K562 (cell line): ENCODE data around the gene METTL25B. TPM values are rescaled to one million over a fixed set of nuclear protein-coding genes. Genes with fewer than 3 reads are reported as not detected.

Experiments
- BDP1 ChIP-seq: IDR thresholded peaks from 3 replicates; pipeline ENCODE4 v1.6.1; 2011; ENCODE audit not compliant: insufficient read length, insufficient read depth
- GATA2 ChIP-seq: sonication (generic); formaldehyde crosslinking; IDR thresholded peaks from 2 replicates; pipeline ENCODE4 v1.4.0; 2020; ENCODE audit warnings: mild to moderate bottlenecking, missing genetic modification reagents
- JUN ChIP-seq, 2 experiments: sonication (generic) in 1 of 2; formaldehyde crosslinking in 1 of 2; IDR thresholded peaks; 2 replicates each; pipeline versions ENCODE4 v1.6.1 to v1.8.0; 2012 to 2022; ENCODE audit warnings: borderline replicate concordance in 2 of 2, mild to moderate bottlenecking in 2 of 2, improper control_type of control experiment in 1 of 2, low read depth in 1 of 2, low read length in 1 of 2, missing genetic modification reagents in 1 of 2
- JUND ChIP-seq, 2 experiments: IDR thresholded peaks; 2 replicates in 1 of 2; 3 replicates in 1 of 2; pipeline ENCODE4 v1.6.1; 2011; ENCODE audit warnings: borderline replicate concordance in 2 of 2, low read depth in 2 of 2, low read length in 2 of 2, improper control_type of control experiment in 1 of 2, missing biosample characterization in 1 of 2, missing genetic modification characterization in 1 of 2, missing genetic modification reagents in 1 of 2
- MAFK ChIP-seq: IDR thresholded peaks from 2 replicates; pipeline ENCODE4 v1.6.1; 2011; ENCODE audit warnings: low read length, improper control_type of control experiment
- NFXL1 ChIP-seq: fragments of 450-650 bp; formaldehyde crosslinking; IDR thresholded peaks from 2 replicates; pipeline ENCODE4 v1.4.0; 2021; ENCODE audit warnings: mild to moderate bottlenecking
- RBM39 ChIP-seq: fragments of 200-400 bp; formaldehyde crosslinking; optimal IDR thresholded peaks from 2 replicates; pipeline ENCODE3; 2018; ENCODE audit warnings: low read depth, low read length
- SIX5 ChIP-seq, 2 experiments: IDR thresholded peaks; 2 replicates each; pipeline ENCODE4 v1.6.1; 2011; ENCODE audit warnings: low read length in 2 of 2, borderline replicate concordance in 1 of 2, low read depth in 1 of 2, mild to moderate bottlenecking in 1 of 2, moderate library complexity in 1 of 2; ENCODE audit not compliant: insufficient read depth in 1 of 2
- ZKSCAN1 ChIP-seq: fragments of 150-350 bp; IDR thresholded peaks from 2 replicates; pipeline ENCODE4 v1.6.1; 2016; ENCODE audit warnings: low read depth, low read length
- ZNF3 ChIP-seq: fragments of 250-450 bp; sonication (Bioruptor Pico); IDR thresholded peaks from 2 replicates; pipeline ENCODE4 v1.5.0; 2021; ENCODE audit warnings: mild to moderate bottlenecking, moderate library complexity
- polyA plus RNA-seq, 8 experiments: library from polyadenylated mRNA; depleted of rRNA in 4 of 8; stranded (reverse) in 5 of 8; unstranded in 3 of 8; fragments of >200 nt; fragmentation: Nextera tagmentation in 2 of 8; fragmentation: Illumina TruSeq in 1 of 8; extraction: Ambion mirVana in 2 of 8; extraction: Trizol in 1 of 8; gene quantifications; 2 replicates each; pipeline versions ENCODE4 v1.2.1 to v1.2.3, GENCODE V29; 2011 to 2014; ENCODE audit warnings: inconsistent platforms in 1 of 8, missing spikeins in 1 of 8
- total RNA-seq, 7 experiments: library from RNA; depleted of rRNA in 6 of 7; stranded (reverse); fragments of >200 nt in 6 of 7; fragmentation: Illumina TruSeq in 2 of 7; extraction: Trizol in 2 of 7; gene quantifications; 2 replicates each; pipeline versions ENCODE4 v1.2.1 to v1.2.3, GENCODE V29; 2011 to 2021; ENCODE audit warnings: low replicate concordance in 1 of 7
- TF ChIP-seq, protein P1 (sequence below): fragments of 250-450 bp; sonication (Bioruptor Pico); IDR thresholded peaks from 2 replicates; pipeline ENCODE4 v1.4.0; 2020; ENCODE audit warnings: mild to moderate bottlenecking
- TF ChIP-seq, protein P2 (sequence below): fragments of 450-650 bp; IDR thresholded peaks from 2 replicates; pipeline ENCODE4 v1.7.0; 2016; ENCODE audit warnings: borderline replicate concordance
- TF ChIP-seq, protein P3 (sequence below), 2 experiments: fragments of 450-650 bp; IDR thresholded peaks; 2 replicates each; pipeline ENCODE4 v1.6.1; 2016; ENCODE audit warnings: mild to moderate bottlenecking in 2 of 2, borderline replicate concordance in 1 of 2, low read depth in 1 of 2, moderate library complexity in 1 of 2
- TF ChIP-seq, protein P4 (sequence below): IDR thresholded peaks from 3 replicates; pipeline ENCODE4 v1.6.1; 2011; ENCODE audit warnings: borderline replicate concordance, mild to moderate bottlenecking; ENCODE audit not compliant: insufficient read length, insufficient read depth

METTL25B gene
- total and polyA plus RNA-seq, 9 of the 15 experiments (the other 6 are each of a cell fraction or from before 2014, with no cell fraction given): 7.7 to 48.3 (median 33.1) TPM

DNA sequence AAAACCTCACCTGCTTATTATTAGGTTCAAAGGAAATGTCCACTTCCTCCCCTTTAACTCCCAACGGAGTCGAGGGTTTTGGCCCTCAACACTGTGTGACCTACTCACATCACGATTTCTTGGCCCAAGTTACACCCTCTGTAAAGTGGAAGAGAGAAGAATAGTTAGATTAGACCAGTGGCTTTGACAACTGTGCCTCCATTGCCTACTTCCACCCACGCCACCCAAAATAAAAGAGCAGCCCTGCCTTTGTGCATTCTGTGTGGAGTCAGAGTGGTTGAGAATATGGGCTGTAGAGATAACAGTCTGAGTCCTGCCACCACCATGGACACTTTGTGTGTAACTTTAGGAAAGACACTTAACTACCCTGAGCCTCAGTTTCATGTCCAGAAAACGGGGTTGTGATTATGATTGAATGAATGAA, 27.3 kb downstream of the METTL25B start (continued):
- no peak for TF ChIP-seq NFXL1 (CRISPR knock-in tag)
- TF ChIP-seq BDP1: no peak
- no peak for TF ChIP-seq MAFK
- TF ChIP-seq, protein P1, sequence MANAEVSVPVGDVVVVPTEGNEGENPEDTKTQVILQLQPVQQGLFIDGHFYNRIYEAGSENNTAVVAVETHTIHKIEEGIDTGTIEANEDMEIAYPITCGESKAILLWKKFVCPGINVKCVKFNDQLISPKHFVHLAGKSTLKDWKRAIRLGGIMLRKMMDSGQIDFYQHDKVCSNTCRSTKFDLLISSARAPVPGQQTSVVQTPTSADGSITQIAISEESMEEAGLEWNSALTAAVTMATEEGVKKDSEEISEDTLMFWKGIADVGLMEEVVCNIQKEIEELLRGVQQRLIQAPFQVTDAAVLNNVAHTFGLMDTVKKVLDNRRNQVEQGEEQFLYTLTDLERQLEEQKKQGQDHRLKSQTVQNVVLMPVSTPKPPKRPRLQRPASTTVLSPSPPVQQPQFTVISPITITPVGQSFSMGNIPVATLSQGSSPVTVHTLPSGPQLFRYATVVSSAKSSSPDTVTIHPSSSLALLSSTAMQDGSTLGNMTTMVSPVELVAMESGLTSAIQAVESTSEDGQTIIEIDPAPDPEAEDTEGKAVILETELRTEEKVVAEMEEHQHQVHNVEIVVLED (CRISPR knock-in tag): 0 out of 2 replicates have a peak, but pooled peaks have one; percentile 39
- no peak for TF ChIP-seq SIX5 (IDR thresholded peaks at IDR 0.05; ENCODE audit: borderline replicate concordance in 1 of 2, insufficient read depth in 1 of 2, low read depth in 1 of 2, low read length in 2 of 2)
- no peak; the same call in 1 of the 2 replicates for TF ChIP-seq GATA2
- TF ChIP-seq, protein P2, sequence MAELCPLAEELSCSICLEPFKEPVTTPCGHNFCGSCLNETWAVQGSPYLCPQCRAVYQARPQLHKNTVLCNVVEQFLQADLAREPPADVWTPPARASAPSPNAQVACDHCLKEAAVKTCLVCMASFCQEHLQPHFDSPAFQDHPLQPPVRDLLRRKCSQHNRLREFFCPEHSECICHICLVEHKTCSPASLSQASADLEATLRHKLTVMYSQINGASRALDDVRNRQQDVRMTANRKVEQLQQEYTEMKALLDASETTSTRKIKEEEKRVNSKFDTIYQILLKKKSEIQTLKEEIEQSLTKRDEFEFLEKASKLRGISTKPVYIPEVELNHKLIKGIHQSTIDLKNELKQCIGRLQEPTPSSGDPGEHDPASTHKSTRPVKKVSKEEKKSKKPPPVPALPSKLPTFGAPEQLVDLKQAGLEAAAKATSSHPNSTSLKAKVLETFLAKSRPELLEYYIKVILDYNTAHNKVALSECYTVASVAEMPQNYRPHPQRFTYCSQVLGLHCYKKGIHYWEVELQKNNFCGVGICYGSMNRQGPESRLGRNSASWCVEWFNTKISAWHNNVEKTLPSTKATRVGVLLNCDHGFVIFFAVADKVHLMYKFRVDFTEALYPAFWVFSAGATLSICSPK: no peak
- TF ChIP-seq, protein P3, sequence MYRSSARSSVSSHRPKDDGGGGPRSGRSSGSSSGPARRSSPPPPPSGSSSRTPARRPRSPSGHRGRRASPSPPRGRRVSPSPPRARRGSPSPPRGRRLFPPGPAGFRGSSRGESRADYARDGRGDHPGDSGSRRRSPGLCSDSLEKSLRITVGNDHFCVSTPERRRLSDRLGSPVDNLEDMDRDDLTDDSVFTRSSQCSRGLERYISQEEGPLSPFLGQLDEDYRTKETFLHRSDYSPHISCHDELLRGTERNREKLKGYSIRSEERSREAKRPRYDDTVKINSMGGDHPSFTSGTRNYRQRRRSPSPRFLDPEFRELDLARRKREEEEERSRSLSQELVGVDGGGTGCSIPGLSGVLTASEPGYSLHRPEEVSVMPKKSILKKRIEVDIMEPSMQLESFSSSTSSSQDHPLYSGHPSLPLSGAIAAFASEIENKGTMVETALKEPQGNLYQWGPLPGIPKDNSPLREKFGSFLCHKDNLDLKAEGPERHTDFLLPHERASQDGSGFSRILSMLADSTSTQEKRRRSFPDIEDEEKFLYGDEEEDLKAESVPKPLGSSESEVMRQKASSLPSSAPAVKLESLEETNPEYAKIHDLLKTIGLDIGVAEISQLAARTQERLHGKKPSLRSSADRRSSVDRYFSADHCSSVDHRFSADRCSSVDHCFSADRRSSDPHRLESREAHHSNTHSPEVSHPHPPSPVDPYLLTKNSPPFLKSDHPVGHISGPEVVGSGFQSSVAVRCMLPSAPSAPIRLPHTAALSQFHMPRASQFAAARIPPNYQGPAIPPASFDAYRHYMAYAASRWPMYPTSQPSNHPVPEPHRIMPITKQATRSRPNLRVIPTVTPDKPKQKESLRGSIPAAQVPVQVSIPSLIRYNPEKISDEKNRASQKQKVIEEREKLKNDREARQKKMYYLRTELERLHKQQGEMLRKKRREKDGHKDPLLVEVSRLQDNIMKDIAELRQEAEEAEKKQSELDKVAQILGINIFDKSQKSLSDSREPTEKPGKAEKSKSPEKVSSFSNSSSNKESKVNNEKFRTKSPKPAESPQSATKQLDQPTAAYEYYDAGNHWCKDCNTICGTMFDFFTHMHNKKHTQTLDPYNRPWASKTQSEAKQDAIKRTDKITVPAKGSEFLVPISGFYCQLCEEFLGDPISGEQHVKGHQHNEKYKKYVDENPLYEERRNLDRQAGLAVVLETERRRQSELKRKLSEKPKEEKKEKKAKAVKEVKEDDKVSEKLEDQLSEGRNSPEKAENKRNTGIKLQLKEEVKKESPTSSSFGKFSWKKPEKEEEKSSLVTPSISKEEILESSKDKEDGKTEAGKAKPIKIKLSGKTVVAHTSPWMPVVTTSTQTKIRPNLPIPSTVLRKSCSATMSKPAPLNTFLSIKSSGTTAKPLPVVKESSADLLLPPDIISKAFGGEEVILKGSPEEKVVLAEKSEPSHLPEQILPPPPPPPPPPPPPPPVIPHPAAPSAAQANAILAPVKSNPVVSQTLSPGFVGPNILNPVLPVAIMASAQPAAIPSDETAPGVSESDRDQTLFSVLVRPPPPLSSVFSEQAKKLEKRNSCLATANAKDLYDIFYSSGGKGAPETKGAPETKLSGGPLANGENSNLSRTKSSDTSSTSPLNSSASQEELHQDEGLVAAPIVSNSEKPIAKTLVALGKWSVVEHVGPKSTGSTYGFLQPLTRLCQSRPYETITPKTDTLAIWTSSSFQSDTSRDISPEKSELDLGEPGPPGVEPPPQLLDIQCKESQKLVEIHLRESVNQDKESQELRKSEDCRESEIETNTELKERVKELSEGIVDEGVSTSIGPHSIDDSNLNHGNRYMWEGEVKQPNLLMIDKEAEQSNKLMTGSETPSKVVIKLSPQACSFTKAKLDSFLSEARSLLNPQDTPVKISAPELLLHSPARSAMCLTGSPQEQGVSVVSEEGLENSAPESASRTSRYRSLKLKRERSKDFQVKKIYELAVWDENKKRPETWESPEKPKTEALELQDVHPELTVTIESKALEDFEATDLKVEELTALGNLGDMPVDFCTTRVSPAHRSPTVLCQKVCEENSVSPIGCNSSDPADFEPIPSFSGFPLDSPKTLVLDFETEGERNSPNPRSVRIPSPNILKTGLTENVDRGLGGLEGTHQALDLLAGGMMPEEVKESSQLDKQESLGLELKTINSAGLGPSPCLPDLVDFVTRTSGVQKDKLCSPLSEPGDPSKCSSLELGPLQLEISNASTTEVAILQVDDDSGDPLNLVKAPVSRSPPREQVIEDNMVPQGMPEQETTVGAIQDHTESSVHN (IDR thresholded peaks at IDR 0.05; ENCODE audit: borderline replicate concordance in 1 of 2, low read depth in 1 of 2): no peak
- TF ChIP-seq RBM39: no peak
- no peak for TF ChIP-seq JUND (IDR thresholded peaks at IDR 0.05; ENCODE audit: borderline replicate concordance, low read depth, low read length)
- peak; percentile 67; the same call in 2 of the 3 replicates for TF ChIP-seq JUND (tag; IDR thresholded peaks at IDR 0.05; ENCODE audit: borderline replicate concordance, low read depth, low read length)
- TF ChIP-seq ZNF3: no peak
- TF ChIP-seq ZKSCAN1: no peak
- TF ChIP-seq JUN (IDR thresholded peaks at IDR 0.05; ENCODE audit: borderline replicate concordance, low read depth, low read length): no peak
- TF ChIP-seq JUN (CRISPR knock-in tag; IDR thresholded peaks at IDR 0.05; ENCODE audit: borderline replicate concordance): no peak
- TF ChIP-seq, protein P4, sequence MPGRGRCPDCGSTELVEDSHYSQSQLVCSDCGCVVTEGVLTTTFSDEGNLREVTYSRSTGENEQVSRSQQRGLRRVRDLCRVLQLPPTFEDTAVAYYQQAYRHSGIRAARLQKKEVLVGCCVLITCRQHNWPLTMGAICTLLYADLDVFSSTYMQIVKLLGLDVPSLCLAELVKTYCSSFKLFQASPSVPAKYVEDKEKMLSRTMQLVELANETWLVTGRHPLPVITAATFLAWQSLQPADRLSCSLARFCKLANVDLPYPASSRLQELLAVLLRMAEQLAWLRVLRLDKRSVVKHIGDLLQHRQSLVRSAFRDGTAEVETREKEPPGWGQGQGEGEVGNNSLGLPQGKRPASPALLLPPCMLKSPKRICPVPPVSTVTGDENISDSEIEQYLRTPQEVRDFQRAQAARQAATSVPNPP: no peak
